Stimulated activated CD4-positive, alpha-beta T cell treated with anti-CD3 and anti-CD28 coated beads, TNF-alpha, amount 100 ng/mL, for 1 hour (primary cell): ENCODE measurements around the gene PROP1.
"Not testable (repeated sequence)": the region's sequence is repeated elsewhere in the genome, so short reads cannot be mapped to it uniquely, and the experiment has no call there.

Experiments
- DNase-seq, 3 donors: peaks; one replicate each; pipeline ENCODE4 v3.0.0-alpha.2; 2020; ENCODE audit warnings: low read depth in 3 of 3, low spot score in 1 of 3

The PROP1 gene

DNA sequence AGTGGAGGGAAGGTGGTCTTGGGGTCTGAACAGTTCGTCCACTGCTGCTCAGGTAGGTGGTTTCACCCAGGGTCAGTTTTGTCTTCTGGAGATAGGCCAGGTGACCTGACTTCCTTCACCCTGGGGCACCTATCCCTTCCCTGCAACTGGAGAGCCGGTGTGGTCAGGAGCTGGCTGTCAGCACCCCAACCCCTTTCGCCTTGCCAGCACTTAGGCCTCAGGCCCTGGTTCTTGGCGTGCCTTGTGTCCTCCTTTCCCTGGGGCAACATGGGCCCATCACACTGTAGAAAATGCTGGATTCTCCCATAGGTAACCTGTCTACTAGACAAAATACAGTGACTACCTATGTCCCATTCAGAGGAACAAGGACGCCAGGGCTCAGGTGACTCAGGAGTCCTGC, 13.1 kb downstream of the PROP1 start:
- no peak for DNase-seq

DNA sequence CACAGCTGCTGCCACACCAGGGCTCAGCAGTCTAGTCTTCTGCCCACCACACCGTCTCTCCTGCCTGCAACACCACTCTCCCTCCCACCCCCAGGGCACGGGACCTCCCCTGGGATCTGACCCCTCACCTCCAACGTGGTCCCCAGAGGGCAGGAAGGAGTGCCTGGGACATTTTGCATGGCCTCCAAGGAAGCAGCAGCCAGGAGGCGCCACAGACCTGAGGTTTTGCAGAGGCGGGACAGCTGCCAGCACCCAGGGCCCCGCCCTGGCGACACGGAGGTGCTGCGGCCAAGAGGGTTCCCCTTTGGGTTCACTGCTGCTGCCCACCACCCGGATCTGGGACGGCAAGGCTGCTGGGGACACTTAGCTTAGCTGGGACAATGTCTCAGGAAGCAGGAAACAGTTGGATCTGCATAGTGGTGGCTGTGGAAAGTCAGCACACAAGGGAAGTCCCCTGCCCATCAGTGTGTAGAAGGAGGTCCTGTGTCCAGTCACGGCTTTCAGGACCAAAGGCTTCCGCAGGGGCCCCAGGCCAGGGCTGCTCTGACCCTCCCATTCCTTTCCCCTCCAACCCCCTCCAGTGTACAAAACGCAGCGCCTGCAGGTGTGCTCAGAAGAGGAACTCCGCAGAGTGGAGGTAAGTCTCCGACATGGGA, 13.8 kb downstream of the PROP1 start:
- DNase-seq, result no peak

DNA sequence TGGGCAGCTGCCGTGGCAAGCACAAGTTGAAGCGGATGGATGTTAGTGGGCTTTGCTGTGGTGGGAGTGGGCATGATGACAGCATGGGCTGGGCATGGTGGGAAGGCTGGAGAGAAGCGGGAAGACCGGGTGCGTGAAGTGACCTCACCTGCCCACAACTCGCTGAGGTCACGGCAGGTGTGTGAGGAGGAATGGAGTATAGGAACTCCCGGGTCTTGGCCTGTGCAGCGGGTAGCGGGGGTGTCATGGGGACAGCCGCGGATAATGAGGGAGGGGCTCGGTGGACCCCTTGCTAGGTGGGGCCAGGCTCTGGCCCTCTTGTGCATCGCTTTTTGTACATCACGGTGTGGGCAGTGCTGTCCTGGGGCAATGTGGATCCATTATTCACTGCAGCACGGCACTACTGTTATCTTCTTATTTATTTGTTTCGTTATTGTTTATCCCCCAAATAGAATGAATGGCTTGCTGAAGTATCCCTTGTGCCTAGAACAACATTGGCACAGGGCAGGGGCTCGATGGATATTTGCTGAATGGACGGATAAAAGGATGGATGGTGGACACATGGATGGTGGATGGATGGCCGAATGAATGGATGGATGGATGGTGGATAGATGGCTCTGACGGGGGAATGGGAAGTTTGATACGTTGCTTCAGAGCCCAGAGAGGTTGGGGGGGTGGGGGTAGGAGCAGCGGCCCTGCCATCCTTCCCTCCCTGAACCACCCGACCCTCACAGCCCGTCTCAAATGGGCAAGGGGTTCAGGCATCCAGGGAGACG, 14.6 kb downstream of the PROP1 start:
- DNase-seq, result no peak

DNA sequence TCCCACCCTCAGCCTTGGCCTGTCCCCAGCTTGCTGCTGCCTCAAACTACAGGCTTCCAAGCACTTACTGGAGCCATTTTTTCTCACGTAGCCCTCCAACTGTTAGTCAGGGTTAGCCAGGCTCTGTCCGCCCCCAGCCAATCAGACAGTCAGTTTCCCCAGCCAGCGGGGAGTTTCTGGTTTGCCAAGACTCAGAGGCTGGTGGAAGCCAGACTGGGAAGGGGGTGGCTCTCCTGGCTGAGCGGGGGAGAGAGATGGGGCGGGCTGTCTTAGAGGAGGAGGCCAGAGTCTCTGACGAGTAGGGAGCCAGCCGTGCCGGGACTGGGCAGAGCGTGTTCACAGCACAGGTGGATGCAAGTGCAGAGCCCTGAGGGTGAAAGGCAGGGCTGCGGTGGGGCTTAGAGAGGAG, 15.3 kb downstream of the PROP1 start:
- DNase-seq, result no peak

DNA sequence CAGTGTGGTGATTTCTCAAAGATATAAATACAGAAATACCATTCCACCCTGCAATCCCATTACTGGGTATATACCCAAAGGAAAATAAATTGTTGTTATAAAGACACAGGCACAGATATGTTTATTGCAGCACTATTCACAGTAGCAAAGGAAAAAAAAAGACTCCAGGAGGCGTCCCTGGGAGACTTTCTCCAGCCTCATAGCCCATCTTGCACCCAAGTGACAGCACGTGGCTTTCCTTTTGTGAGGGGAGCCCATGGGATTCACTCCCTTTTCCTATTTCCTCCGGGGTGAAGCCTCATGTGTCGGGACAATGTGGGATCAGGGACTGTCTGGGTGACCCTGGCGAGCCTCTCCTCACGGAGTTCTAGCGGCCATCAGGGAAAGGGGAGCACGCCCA, 18.4 kb downstream of the PROP1 start:
- not testable (repeated sequence) for DNase-seq

DNA sequence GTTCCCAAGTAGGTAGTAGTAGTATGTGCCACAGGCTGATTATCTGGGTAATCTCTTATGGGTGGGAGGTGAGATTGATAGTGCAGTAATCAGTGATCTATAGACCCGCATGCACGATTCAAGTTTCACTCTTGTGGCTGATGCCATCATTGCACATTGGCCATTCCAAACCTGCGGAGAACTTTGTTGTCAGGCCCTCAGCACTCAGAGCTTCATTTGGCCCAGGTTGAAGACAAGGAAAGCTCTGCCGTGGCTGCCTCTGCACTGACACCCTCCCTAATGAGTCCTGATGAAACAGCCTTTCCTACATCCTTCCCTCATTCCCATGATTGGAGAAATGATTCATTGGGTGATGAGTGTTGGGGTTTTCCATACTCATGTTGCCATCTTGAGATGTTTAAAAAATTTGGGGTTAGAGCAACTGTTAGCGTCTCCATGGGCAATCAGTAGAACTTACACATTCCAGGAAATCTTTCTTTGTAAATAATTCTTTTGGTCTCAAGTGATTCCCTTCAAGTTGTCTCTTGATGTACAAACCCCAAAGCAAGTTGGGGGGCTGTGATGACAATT, 22.9 kb downstream of the PROP1 start:
- DNase-seq, result no peak

DNA sequence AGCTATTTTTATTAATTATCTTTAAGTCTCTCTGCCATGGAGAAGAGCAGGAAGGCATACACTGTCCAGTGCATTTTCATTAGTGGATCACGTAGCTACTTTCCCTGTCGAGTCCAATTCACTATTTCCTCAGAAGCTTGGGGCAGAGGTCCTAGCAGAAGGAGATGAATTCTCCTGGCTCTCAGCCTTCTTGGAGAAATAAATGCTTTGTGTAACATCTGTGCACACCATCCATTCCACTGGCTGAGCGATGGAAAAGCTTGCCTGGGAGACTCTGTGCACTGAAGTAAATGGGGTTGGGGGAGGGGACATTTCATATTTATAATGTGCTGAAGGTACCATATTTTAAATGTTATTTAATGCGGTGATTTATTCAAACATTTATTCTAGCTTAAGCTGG, 23.4 kb downstream of the PROP1 start:
- DNase-seq, result no peak

DNA sequence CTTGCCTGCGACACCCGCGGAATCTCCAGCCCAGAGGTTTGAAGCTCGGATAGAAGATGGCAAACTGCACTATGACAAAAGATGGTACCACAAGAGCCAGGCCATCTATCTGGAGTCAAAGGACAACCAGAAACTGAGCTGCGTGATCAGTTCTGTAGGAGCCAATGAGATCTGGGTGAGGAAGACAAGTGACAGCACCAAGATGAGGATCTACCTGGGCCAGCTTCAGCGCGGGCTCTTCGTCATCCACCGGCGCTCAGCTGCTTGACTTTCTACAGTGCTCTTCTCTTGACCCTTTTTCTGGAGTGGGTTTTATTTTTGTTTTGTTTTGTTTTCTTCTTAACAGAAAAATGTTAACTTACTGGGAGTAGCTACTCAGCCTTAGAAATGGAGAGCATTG, 24.0 kb downstream of the PROP1 start:
- DNase-seq, result not testable (repeated sequence)

DNA sequence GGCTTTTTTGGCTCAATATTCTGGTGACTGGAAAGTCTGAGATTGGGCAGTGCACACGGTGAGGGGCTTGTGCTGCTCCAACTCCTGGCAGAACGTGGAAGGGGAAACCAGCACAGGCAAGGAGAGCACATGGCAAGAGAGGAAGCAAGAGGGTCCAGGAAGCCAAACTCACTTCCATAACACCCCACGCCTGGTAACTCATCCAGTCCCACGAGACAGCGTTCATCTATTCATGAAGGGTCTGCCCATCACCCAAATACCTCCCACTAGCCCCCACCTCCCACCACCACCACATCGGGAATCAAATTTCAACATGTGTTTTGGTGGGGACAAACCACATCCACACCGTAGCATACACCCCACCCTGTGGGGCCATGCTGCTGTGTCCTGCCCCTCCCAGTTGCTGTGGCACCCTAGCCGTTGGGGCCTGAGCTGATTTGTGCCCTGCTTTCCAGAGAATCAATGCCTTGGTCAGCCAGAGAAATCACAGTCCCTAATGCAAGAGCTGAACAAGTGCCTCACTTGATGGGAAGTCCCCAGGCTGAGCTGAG, 27.3 kb downstream of the PROP1 start:
- no peak for DNase-seq

DNA sequence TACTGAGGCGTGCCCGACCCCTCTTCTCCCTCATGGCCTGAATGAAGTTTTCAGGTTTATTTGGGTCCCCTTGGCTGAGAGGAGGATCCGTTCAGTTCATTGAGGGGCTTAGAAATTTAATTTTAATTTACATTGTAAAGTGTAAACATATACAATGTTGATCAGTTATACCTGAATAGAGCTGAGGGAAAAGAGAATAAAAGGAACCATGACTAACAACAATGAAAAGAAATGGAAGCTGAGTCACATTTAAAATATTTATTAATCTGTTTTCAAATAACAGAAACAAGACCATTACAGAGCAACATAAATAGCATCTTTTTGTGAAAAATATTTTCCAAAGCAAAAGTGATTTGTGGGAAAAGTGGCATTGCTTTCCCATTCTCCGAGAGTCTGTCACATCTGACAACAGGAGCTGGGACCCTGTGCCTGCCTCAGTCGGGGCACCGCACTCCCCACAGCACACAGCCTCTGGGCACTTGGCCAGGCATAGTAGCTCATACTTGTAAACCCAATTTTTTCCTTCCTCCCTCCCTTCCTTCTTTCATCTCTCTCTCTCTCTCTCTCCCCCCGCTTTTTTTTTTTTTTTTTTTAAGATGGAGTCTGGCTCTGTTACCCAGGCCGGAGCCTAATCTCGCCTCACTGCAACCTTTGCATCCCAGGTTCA, 28.7 kb downstream of the PROP1 start:
- no peak for DNase-seq

DNA sequence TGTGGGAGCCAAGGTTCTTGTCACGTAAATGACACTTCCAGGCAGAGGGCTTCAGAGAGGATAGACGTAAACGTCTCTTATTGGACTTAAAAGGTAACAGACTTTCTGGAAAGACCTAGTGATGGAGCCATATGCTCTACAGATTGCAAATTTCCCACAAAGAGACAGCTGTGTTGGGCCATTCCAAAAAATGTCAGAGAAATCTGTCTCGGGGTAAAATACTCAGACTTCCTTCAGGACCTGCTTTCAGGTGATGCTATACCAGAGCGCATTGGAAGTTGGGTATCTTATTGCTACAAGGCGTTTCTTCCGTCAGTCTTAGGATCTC, 29.2 kb downstream of the PROP1 start:
- no peak for DNase-seq

DNA sequence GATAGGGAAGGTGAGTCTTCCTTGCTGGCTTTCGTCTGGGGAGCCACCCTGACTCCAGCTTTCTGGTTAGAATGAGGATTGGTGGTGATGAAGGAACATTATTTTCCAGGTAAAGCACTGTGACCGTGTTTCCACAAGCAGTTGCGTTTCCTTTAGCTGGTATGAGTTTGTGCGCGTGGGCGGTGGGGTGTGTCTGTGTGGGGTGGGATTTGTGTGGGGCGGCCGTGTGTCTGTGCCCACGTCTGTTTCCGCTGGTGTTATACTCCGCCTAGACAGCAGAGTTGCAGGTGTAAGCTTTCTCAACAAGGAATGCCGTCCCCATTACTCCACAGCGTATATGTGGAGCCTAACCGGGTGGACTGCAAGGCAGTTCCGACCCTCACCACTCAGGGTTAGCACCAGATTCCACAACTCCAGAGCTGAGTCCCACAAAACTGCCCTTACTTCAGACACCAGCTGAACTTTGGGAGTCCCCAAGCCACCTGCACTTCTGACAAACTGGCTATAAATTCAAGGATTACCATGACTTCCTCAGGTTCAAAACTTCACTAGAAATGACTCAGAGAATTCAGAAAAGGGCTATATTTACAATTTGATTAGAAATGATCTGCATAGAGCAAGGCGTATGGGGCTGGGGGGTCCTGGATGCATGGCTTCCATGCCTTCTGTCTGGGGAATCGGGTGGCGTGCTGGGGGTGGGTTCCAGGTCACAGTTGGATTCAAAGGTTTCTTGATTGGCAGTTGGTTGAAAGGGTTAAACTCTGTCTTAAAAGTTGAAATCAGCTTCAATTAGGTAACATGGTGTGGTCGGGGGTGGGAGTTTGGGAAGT, 29.8 kb downstream of the PROP1 start:
- DNase-seq, result no peak

DNA sequence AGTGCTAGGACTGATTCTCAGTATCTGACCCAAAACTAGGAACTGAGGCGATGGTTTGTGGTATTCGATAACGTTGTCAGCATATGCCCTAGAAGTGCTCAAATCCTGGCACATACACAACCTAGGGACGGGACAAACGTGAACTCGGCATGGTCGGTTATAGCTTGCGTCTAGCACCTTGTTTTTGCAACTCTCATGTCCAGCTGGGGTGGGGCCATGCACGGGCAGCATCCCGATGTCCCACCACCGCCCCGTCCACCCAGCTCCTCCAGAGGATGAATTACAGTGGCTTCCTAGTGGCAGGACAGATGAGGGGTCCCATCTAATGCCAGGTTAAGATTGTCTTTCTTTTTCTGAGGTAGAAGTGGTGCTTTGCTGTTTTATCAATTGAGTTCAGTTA, 31.6 kb downstream of the PROP1 start:
- no peak for DNase-seq

DNA sequence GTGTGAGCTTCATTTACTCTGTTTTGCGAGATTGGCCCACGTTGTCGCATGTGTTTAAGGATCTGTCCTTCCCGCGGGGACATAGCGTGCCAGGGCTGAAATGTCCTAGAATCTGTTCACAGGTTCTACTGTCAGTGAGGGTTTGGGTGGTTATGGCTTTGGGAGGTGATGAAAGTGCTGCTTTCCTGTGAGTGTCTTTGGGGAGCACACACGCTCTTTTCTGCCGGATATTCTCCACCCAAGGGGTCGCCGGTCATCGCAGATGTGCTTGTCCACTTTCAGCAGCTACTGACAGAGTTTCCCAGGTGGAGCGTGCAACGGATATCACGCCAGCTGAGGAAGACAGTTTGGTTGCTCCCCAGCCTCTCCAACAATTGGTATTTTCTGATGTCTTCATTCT, 32.1 kb downstream of the PROP1 start:
- no peak for DNase-seq

DNA sequence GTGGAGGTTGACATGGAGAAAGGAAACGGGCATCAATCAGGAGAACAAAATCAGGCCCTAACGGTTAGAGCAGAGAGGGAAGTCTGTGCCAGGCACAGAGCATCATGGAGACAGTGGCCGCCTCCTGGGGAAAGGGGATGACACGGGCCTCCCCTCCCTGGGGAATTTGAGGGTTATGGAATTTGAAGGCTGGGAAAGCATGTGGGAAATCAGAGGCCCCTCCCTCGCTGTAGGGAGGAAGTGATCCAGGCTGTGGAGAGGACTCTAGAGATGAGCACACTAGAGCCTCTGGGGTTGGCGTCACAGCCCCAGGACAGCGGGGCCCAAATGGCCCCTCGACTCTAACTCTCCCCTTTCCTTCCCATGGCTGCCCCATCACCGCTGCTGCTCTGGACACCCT, 36.7 kb downstream of the PROP1 start:
- no peak for DNase-seq

DNA sequence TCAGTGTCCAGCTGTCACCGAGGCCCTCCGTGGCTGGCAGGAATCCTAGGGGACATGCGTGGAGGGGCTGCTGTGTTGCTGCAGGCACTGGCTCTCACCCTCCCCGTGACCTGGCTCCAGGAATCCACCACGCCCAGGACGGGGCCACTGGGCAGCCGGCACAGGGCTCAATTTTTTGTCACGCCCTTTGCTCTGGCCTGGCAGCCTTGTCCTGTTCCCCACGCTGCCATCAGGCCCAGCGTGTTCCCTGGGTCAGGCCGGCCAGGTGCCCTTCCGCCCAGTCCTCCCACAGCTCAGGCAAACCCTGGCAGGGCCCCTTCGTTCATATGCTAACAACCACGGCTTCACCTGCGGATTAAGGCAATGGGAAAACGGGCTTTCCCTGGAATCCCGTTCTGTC, 37.3 kb downstream of the PROP1 start:
- DNase-seq, result no peak

DNA sequence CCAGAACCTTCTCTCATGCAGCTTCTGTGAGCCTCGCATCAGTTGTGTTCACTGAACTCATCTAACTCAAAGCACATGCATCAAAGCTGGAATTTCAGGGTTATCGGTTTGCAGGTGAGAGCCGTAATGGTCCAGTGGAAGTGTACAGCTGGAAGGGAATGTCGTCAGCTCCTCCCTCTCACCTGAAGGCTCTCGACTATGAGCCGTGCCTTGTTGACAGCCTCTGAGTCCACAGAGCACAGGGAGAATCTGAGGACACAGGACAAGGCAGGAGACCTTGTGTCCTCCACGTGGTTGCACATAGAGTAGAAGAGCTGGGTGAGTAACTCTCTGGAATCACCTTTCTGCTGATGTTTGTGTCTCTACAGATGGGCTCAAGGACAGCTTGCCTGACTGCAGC, 38.8 kb downstream of the PROP1 start:
- DNase-seq, result no peak

DNA sequence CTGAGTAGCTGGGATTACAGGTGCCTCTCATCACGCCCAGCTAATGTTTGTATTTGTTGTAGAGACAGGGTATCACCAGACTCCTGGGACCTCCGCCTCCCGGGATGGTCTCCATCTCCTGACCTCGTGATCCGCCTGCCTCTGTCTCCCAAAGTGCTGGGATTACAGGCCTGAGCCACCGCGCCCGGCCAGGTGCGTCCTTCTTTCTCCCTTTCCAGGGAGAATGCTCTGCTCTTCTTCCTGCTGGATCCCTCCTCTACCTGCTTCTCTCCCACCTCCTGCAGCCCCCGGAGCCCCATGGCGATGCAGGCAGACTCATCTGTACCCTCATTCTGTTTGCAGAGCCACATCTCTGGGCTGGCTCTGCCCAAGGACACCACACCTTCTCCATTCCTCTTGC, 42.9 kb downstream of the PROP1 start:
- DNase-seq, result not testable (repeated sequence)

DNA sequence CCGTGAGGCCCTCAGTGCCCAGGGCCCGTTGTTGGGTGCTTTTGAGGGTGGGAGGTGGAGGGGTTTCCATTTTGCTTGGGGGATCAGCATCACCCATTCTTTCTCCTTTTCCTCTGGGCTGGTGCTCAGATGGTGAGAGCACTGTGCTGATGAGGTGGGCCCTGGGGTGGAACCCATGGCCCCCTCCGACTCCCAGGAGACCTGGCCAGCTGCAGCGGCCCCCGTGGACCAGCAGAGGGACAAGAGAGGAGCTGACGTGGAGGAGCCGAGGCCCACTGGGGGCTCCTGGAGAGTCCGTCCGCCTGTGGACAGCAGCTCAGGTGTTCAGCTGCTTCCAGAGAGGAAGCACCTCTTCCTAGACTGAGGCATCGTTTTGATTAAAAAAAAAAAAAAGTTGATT, 46.4 kb downstream of the PROP1 start:
- DNase-seq, result not testable (repeated sequence)

DNA sequence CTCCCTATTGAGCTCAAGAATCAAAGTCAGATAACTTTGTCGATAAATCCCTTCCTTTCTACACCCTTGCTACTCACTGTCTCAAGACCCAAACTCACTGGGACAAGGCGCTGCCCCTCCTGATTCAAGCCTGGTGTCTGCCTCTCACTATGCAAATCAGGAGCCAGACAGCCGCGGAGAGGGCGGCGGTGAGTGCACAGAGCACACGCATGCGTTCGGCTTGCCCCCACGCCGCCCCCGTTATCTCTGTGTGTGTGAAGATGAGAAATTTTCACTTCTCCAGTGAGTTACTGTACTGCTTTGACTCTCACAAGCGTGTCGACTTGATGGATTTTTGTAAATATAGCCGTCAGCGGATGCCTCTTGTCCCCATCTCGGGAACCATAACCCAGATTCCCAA, 47.0 kb downstream of the PROP1 start:
- not testable (repeated sequence) for DNase-seq

DNA sequence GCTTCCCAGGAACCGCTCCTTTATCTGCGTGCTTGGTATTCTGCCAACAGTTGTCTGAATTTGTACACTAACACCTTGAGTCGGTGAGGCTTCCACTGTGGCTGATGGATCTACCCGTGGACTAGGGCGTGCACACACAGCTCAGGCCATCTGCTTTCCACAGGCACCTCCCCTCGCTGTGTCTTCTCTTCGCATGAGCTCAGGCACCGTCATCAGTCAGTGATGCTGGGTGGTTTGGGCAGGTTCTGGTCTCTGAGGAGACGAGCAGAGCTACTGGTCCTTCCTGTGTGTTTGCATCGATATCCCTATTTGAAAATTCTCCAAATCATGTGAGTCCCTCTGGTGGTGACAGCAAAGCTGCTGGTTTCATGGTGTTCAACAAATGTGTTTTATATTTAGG, 48.1 kb downstream of the PROP1 start:
- DNase-seq, result not testable (repeated sequence)
